ENCODE data around the gene DUSP7.
"Not testable (repeated sequence)": the region's sequence is repeated elsewhere in the genome, so short reads cannot be mapped to it uniquely, and the experiment has no call there.

Gene DUSP7

DNA sequence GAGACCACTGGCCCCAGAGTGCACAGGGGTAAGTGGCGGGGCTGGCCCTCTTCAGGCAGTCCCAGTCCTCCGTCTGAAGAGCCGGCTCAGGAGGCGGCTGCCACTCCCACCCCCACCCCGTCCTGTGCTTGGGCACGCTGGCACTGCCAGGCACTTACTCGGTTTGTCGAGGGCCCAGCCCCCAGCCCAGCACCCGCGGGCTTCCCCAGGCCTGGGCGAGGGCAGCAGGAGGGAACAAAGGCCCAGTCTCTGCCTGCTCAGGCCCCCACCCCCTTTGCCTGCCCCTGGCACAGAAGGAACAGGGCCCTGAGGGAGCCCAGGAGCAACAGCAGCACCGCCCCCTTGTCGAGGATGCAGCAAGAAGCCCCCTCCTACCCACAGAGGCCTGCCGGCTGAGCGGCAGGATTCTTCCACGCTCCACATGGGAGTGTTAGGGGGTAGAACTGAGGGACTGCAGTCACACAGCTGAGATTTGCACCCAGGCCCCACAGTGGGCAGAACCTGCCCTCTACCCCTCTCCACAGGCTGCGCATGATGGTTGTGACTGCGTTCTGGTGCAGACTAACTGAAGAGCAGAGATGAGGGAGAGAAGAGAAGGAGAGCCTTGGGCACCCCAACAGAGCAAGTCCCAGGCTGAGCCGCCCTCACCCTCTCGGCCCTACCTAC lies 8.9 kb downstream of the DUSP7 start:
- ChIA-PET POLR2A (interaction anchor here (1.0 to 3.1 kb wide), 7 partner anchors 9 to 107 kb away, joined by 3 to 31 read pairs (median 5); partner anchors contain the start of genes DUSP7 and POC1A), CTCF (interaction anchor here (1.3 to 4.6 kb wide), 5 partner anchors 8 to 97 kb away, joined by 3 to 18 read pairs (median 10); partner anchors contain the start of gene DUSP7)
- no peak overlapping the region for H3K4me3 ChIP-seq (ENCODE audit: low read depth, low read length)
- TF ChIP-seq CTCF (IDR thresholded peaks at IDR 0.05; ENCODE audit: insufficient read depth, low read length, missing control alignments): no peak
- no peak for DNase-seq (ENCODE audit: low read depth, low spot score)

DNA sequence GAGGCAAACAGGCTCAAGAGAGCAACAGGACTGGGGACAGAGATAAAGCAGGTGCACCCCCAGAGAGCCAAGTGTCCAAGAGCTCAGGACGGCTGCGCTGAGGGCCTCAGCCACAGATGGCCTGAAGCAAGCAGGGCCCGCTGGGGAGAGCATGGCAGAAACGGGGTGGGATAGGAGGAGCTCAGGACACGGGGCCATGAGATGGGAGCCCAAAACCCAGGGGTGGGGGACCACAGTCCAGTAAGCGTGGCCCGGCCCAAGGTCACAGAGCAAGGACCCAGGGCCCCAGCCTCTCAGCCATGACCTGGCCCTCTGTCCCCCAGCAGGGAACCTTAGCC lies 9.5 kb downstream of the DUSP7 start:
- ChIA-PET POLR2A (interaction anchor here (0.7 to 3.1 kb wide), 9 partner anchors 10 to 108 kb away, joined by 3 to 31 read pairs (median 4); partner anchors contain the start of genes DUSP7, POC1A and RPL29), CTCF (interaction anchor here (0.7 to 4.6 kb wide), 9 partner anchors 9 to 98 kb away, joined by 3 to 18 read pairs (median 3); partner anchors contain the start of gene DUSP7)
- TF ChIP-seq CTCF (IDR thresholded peaks at IDR 0.05; ENCODE audit: insufficient read depth, low read length, missing control alignments): no peak
- H3K4me3 ChIP-seq (ENCODE audit: low read depth, low read length): peak overlapping the region; percentile 32; the same call in 1 of the 2 replicates
- DNase-seq (ENCODE audit: low read depth, low spot score): no peak

GRCh38 chr3:52046186-52046901 lies 10.0 kb downstream of the DUSP7 start:
- TF ChIP-seq CTCF (IDR thresholded peaks at IDR 0.05; ENCODE audit: insufficient read depth, low read length, missing control alignments): no peak
- POLR2A ChIA-PET: interaction anchor here (0.7 to 3.1 kb wide), 10 partner anchors 10 to 108 kb away, joined by 3 to 31 read pairs (median 4); partner anchors contain the start of genes DUSP7, POC1A and RPL29
- H3K4me3 ChIP-seq (ENCODE audit: low read depth, low read length): peak overlapping the region; percentile 32; the same call in 1 of the 2 replicates
- CTCF ChIA-PET: interaction anchor here (0.7 to 4.6 kb wide), 10 partner anchors 9 to 99 kb away, joined by 3 to 18 read pairs (median 4); partner anchors contain the start of gene DUSP7
- peak; percentile 98 for DNase-seq (ENCODE audit: low read depth, low spot score)

GRCh38 chr3:52044869-52045619 lies 11.3 kb downstream of the DUSP7 start:
- TF ChIP-seq CTCF (IDR thresholded peaks at IDR 0.05; ENCODE audit: insufficient read depth, low read length, missing control alignments): no peak
- DNase-seq (ENCODE audit: low read depth, low spot score): no peak
- CTCF ChIA-PET: interaction anchor here (0.7 to 4.6 kb wide), 6 partner anchors 11 to 164 kb away, joined by 3 to 18 read pairs (median 4); partner anchors contain the start of gene DUSP7
- POLR2A ChIA-PET: interaction anchor here (0.7 kb wide), 1 partner anchor 23 kb away, joined by 4 read pairs; no protein-coding TSS in a partner anchor
- H3K4me3 ChIP-seq (ENCODE audit: low read depth, low read length): no peak overlapping the region

DNA sequence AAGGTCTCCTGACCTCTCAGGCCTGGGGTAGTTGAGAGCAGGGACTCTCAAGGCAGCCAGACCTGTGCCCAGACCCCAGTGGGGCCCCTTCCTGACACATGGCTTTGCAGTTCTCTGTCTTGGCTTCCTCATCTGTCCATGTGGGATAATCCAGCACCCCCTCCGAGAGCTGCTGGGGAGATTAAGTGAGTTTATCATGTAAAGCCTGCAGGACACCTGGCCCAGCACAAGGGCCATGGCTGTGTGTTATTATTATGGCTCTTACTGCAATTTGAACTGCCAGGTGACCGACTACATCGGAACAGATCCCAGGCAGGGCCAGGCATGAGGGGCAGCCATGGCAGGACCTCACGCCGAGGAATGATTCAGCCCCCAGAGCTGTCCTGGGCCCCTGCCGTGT lies 12.6 kb downstream of the DUSP7 start:
- TF ChIP-seq CTCF (IDR thresholded peaks at IDR 0.05; ENCODE audit: insufficient read depth, low read length, missing control alignments): no peak
- ChIA-PET CTCF (interaction anchor here (0.9 to 4.6 kb wide), 5 partner anchors 12 to 80 kb away, joined by 3 to 18 read pairs (median 3); partner anchors contain the start of gene DUSP7), POLR2A (interaction anchor here (0.6 to 1.2 kb wide), 2 partner anchors 25 to 48 kb away, joined by 3 read pairs; no protein-coding TSS in a partner anchor)
- no peak overlapping the region for H3K4me3 ChIP-seq (ENCODE audit: low read depth, low read length)
- no peak for DNase-seq (ENCODE audit: low read depth, low spot score)

- not testable (repeated sequence) for H3K4me3 ChIP-seq (ENCODE audit: low read depth, low read length); DNase-seq (ENCODE audit: low read depth, low spot score)
- ChIA-PET POLR2A (interaction anchor here (1.2 kb wide), 1 partner anchor 47 kb away, joined by 3 read pairs; no protein-coding TSS in a partner anchor), CTCF (interaction anchor here (1.4 kb wide), 1 partner anchor 21 kb away, joined by 3 read pairs; no protein-coding TSS in a partner anchor)
Observed at GRCh38 chr3:52043039-52043438, 13.3 kb downstream of the DUSP7 start.
